HEK293 (cell line): ENCODE measurements around the gene LGALS4.

Experiments used
- CTCF ChIA-PET: fragments of 350-600 bp; formaldehyde crosslinking; extraction: SDS; loops from one replicate; lab custom pipeline; 2021; ENCODE audit warnings: antibody characterized with exemption; lab: Yijun Ruan, JAX
- POLR2A ChIA-PET: fragments of 300-600 bp; formaldehyde crosslinking; extraction: SDS; loops from one replicate; lab custom pipeline; 2020; ENCODE audit warnings: antibody characterized with exemption, inconsistent platforms; lab: Yijun Ruan, JAX
- H3K27ac ChIP-seq: fragments of 200-500 bp; sonication (Bioruptor generic); 2 replicates; pipeline ENCODE4 v1.5.1; 2014; ENCODE audit warnings: low read depth, low read length, control low read depth, inconsistent platforms; ENCODE audit errors: extremely low read depth
- H3K36me3 ChIP-seq, 2 experiments: fragments of 200-500 bp in 1 of 2; sonication (Bioruptor generic) in 1 of 2; 1 replicate in 1 of 2; 2 replicates in 1 of 2; pipeline ENCODE4 v1.5.1; 2014 to 2017; ENCODE audit warnings: inconsistent platforms in 2 of 2, low read length in 2 of 2; ENCODE audit not compliant: control insufficient read depth in 2 of 2, insufficient read depth in 1 of 2
- H3K4me1 ChIP-seq: fragments of 200-500 bp; sonication (Bioruptor generic); 2 replicates; pipeline ENCODE4 v1.5.1; 2014; ENCODE audit warnings: mild to moderate bottlenecking, low read length, inconsistent platforms; ENCODE audit not compliant: control insufficient read depth, insufficient read depth
- H3K4me3 ChIP-seq: 2 replicates; pipeline ENCODE4 v1.5.1; 2011; ENCODE audit warnings: low read depth, mild to moderate bottlenecking, control low read depth, low read length, moderate library complexity
- H3K9me3 ChIP-seq: fragments of 200-500 bp; sonication (Bioruptor generic); 2 replicates; pipeline ENCODE4 v1.5.1; 2014; ENCODE audit warnings: low read depth, low read length, inconsistent platforms; ENCODE audit not compliant: control insufficient read depth, insufficient read depth
- FEZF1 ChIP-seq: fragments of 450-650 bp; formaldehyde crosslinking; IDR thresholded peaks from 2 replicates; pipeline ENCODE4 v1.5.1; 2016; ENCODE audit warnings: missing biosample characterization, missing genetic modification characterization
- MZF1 ChIP-seq: fragments of 450-650 bp; formaldehyde crosslinking; IDR thresholded peaks from 2 replicates; pipeline ENCODE4 v1.5.1; 2017; ENCODE audit warnings: missing biosample characterization, missing genetic modification characterization, borderline replicate concordance
- SP3 ChIP-seq: fragments of 450-650 bp; formaldehyde crosslinking; IDR thresholded peaks from 2 replicates; pipeline ENCODE4 v1.5.1; 2016; ENCODE audit warnings: missing biosample characterization, missing genetic modification characterization
- ZBTB1 ChIP-seq: fragments of 450-650 bp; formaldehyde crosslinking; IDR thresholded peaks from 2 replicates; pipeline ENCODE4 v1.5.1; 2016; ENCODE audit warnings: missing biosample characterization, missing genetic modification characterization
- ZBTB7A ChIP-seq: fragments of 450-650 bp; formaldehyde crosslinking; IDR thresholded peaks from 2 replicates; pipeline ENCODE4 v1.5.1; 2016; ENCODE audit warnings: low read depth, missing biosample characterization, missing genetic modification characterization
- ZIC2 ChIP-seq: fragments of 450-650 bp; formaldehyde crosslinking; IDR thresholded peaks from 2 replicates; pipeline ENCODE4 v1.5.1; 2016; ENCODE audit warnings: missing biosample characterization, missing genetic modification characterization
- ZNF155 ChIP-seq: fragments of 450-650 bp; formaldehyde crosslinking; IDR thresholded peaks from 2 replicates; pipeline ENCODE4 v1.5.1; 2016; ENCODE audit warnings: missing biosample characterization, missing genetic modification characterization
- ZNF549 ChIP-seq: fragments of 450-650 bp; IDR thresholded peaks from 2 replicates; pipeline ENCODE4 v1.5.1; 2018; ENCODE audit warnings: missing biosample characterization, missing genetic modification characterization, mild to moderate bottlenecking, inconsistent platforms, moderate library complexity
- ZNF600 ChIP-seq: fragments of 450-650 bp; formaldehyde crosslinking; IDR thresholded peaks from 2 replicates; pipeline ENCODE4 v1.5.1; 2016; ENCODE audit warnings: missing biosample characterization, missing genetic modification characterization
- ZNF610 ChIP-seq: fragments of 450-650 bp; formaldehyde crosslinking; IDR thresholded peaks from 2 replicates; pipeline ENCODE4 v1.5.1; 2016; ENCODE audit warnings: missing biosample characterization, missing genetic modification characterization, borderline replicate concordance
- ZNF621 ChIP-seq: fragments of 450-650 bp; formaldehyde crosslinking; IDR thresholded peaks from 2 replicates; pipeline ENCODE4 v1.5.1; 2017; ENCODE audit warnings: missing biosample characterization, missing genetic modification characterization
- ZNF660 ChIP-seq: fragments of 450-650 bp; IDR thresholded peaks from 2 replicates; pipeline ENCODE4 v1.5.1; 2018; ENCODE audit warnings: missing biosample characterization, mild to moderate bottlenecking, missing genetic modification characterization
- ZNF707 ChIP-seq: fragments of 450-650 bp; formaldehyde crosslinking; IDR thresholded peaks from 2 replicates; pipeline ENCODE4 v1.5.1; 2016; ENCODE audit warnings: missing biosample characterization, missing genetic modification characterization
- ZNF785 ChIP-seq: fragments of 450-650 bp; formaldehyde crosslinking; IDR thresholded peaks from 2 replicates; pipeline ENCODE4 v1.5.1; 2016; ENCODE audit warnings: missing biosample characterization, missing genetic modification characterization
- ZSCAN30 ChIP-seq: fragments of 450-650 bp; IDR thresholded peaks from 2 replicates; pipeline ENCODE4 v1.5.1; 2018; ENCODE audit warnings: missing biosample characterization, mild to moderate bottlenecking, missing genetic modification characterization, moderate library complexity
- TF ChIP-seq, protein P1 (sequence below): fragments of 450-650 bp; formaldehyde crosslinking; IDR thresholded peaks from 2 replicates; pipeline ENCODE4 v1.5.1; 2017; ENCODE audit warnings: missing biosample characterization, missing genetic modification characterization
- TF ChIP-seq, protein P2 (sequence below): fragments of 450-650 bp; IDR thresholded peaks from 2 replicates; pipeline ENCODE4 v1.5.1; 2018; ENCODE audit warnings: missing biosample characterization, mild to moderate bottlenecking, missing genetic modification characterization
- TF ChIP-seq, protein P3 (sequence below): fragments of 450-650 bp; formaldehyde crosslinking; IDR thresholded peaks from 2 replicates; pipeline ENCODE4 v1.5.1; 2016; ENCODE audit warnings: missing biosample characterization, missing genetic modification characterization
- TF ChIP-seq, protein P4 (sequence below): fragments of 450-650 bp; formaldehyde crosslinking; IDR thresholded peaks from 2 replicates; pipeline ENCODE4 v1.5.1; 2016; ENCODE audit warnings: missing biosample characterization, missing genetic modification characterization, low read depth
- TF ChIP-seq, protein P5 (sequence below): fragments of 450-650 bp; formaldehyde crosslinking; IDR thresholded peaks from 2 replicates; pipeline ENCODE4 v1.5.1; 2016; ENCODE audit warnings: missing biosample characterization, missing genetic modification characterization, borderline replicate concordance
- TF ChIP-seq, protein P6 (sequence below): fragments of 450-650 bp; formaldehyde crosslinking; IDR thresholded peaks from 2 replicates; pipeline ENCODE4 v1.5.1; 2017; ENCODE audit warnings: missing biosample characterization, missing genetic modification characterization
- TF ChIP-seq, protein P7 (sequence below): fragments of 450-650 bp; formaldehyde crosslinking; IDR thresholded peaks from 2 replicates; pipeline ENCODE4 v1.5.1; 2017; ENCODE audit warnings: missing biosample characterization, missing genetic modification characterization

The LGALS4 gene

DNA sequence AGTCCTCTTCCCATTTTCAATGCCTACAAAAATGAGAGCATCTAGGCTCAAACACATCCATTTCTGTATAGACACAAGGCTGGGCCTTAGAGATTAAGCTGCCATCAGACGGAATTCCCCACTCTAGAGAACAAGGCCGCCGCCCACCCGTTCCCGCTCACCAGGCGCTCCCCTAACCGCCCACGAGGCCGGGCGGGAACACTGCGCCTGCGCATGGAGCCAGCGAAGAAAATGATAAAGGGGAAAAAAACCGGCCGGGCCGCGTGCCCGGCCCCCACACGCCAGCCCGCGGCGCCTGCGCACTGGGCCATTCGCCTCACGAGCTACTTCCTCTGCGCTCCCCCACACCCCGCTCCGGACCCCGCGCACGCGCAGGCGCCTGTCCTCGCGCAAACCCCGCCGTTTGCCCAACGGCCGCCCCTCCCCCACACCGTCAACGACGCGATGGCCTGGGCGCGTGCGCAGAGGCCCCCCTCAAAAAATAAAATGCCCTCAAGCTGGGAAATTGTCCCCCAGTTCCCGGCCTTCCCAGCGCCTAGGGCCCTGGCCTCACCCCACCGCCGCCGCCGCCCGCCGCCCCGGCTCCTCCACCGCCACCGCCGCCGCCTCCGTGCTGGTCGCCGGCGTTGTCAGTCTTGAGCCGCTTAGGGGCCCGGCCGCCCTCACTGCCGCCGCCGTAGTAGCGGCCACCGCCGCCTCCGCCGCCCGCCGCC, 36.6 kb upstream of the LGALS4 start:
- POLR2A ChIA-PET = interaction anchor here (0.5 to 6.4 kb wide), 52 partner anchors 9 to 587 kb away, joined by 3 to 159 read pairs (median 5); partner anchors contain the start of genes ACTN4, ECH1, EIF3K and FAM98C
- Histone ChIP-seq H3K36me3 (peaks cover 46 to 48% of the 10 kb centered on the region in 2 experiments), H3K4me3 (peak overlapping the region; percentile 57), H3K27ac (peak overlapping the region; percentile 100), H3K4me1 (peaks cover 33% of the 10 kb centered on the region), H3K9me3 (no peaks in the 10 kb centered on the region)
- CTCF ChIA-PET = interaction anchor here (0.5 to 1.4 kb wide), 13 partner anchors 14 to 491 kb away, joined by 3 to 13 read pairs (median 3); partner anchors contain the start of genes FAM98C, MRPS12, NFKBIB and SARS2
- TF ChIP-seq, protein P1, sequence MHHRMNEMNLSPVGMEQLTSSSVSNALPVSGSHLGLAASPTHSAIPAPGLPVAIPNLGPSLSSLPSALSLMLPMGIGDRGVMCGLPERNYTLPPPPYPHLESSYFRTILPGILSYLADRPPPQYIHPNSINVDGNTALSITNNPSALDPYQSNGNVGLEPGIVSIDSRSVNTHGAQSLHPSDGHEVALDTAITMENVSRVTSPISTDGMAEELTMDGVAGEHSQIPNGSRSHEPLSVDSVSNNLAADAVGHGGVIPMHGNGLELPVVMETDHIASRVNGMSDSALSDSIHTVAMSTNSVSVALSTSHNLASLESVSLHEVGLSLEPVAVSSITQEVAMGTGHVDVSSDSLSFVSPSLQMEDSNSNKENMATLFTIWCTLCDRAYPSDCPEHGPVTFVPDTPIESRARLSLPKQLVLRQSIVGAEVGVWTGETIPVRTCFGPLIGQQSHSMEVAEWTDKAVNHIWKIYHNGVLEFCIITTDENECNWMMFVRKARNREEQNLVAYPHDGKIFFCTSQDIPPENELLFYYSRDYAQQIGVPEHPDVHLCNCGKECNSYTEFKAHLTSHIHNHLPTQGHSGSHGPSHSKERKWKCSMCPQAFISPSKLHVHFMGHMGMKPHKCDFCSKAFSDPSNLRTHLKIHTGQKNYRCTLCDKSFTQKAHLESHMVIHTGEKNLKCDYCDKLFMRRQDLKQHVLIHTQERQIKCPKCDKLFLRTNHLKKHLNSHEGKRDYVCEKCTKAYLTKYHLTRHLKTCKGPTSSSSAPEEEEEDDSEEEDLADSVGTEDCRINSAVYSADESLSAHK (tag by site-specific recombination) = peak; percentile 72
- TF ChIP-seq ZNF660 (peak; percentile 74), ZBTB1 (tag by site-specific recombination) (no peak; the same call in 1 of the 2 replicates), ZNF600 (peak; percentile 56; the same call in 1 of the 2 replicates), FEZF1 (tag by site-specific recombination) (no peak), ZSCAN30 (peak; percentile 98), ZBTB7A (tag by site-specific recombination) (0 out of 2 replicates have a peak, but pooled peaks have one; percentile 38), ZNF610 (tag by site-specific recombination) (peak; percentile 81), ZNF549 (tag by site-specific recombination) (no peak), ZNF621 (no peak), ZNF785 (0 out of 2 replicates have a peak, but pooled peaks have one; percentile 48), ZNF155 (tag by site-specific recombination) (no peak), ZIC2 (no peak), SP3 (tag by site-specific recombination) (peak; percentile 70), MZF1 (peak; percentile 85), ZNF707 (tag by site-specific recombination) (no peak)
- TF ChIP-seq, protein P2, sequence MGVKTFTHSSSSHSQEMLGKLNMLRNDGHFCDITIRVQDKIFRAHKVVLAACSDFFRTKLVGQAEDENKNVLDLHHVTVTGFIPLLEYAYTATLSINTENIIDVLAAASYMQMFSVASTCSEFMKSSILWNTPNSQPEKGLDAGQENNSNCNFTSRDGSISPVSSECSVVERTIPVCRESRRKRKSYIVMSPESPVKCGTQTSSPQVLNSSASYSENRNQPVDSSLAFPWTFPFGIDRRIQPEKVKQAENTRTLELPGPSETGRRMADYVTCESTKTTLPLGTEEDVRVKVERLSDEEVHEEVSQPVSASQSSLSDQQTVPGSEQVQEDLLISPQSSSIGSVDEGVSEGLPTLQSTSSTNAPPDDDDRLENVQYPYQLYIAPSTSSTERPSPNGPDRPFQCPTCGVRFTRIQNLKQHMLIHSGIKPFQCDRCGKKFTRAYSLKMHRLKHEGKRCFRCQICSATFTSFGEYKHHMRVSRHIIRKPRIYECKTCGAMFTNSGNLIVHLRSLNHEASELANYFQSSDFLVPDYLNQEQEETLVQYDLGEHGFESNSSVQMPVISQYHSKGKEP (tag by site-specific recombination) = peak; percentile 73
- TF ChIP-seq, protein P3, sequence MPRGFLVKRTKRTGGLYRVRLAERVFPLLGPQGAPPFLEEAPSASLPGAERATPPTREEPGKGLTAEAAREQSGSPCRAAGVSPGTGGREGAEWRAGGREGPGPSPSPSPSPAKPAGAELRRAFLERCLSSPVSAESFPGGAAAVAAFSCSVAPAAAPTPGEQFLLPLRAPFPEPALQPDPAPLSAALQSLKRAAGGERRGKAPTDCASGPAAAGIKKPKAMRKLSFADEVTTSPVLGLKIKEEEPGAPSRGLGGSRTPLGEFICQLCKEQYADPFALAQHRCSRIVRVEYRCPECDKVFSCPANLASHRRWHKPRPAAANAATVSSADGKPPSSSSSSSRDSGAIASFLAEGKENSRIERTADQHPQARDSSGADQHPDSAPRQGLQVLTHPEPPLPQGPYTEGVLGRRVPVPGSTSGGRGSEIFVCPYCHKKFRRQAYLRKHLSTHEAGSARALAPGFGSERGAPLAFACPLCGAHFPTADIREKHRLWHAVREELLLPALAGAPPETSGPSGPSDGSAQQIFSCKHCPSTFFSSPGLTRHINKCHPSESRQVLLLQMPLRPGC (tag by site-specific recombination) = no peak
- TF ChIP-seq, protein P4, sequence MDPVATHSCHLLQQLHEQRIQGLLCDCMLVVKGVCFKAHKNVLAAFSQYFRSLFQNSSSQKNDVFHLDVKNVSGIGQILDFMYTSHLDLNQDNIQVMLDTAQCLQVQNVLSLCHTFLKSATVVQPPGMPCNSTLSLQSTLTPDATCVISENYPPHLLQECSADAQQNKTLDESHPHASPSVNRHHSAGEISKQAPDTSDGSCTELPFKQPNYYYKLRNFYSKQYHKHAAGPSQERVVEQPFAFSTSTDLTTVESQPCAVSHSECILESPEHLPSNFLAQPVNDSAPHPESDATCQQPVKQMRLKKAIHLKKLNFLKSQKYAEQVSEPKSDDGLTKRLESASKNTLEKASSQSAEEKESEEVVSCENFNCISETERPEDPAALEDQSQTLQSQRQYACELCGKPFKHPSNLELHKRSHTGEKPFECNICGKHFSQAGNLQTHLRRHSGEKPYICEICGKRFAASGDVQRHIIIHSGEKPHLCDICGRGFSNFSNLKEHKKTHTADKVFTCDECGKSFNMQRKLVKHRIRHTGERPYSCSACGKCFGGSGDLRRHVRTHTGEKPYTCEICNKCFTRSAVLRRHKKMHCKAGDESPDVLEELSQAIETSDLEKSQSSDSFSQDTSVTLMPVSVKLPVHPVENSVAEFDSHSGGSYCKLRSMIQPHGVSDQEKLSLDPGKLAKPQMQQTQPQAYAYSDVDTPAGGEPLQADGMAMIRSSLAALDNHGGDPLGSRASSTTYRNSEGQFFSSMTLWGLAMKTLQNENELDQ (tag by site-specific recombination) = no peak
- TF ChIP-seq, protein P5, sequence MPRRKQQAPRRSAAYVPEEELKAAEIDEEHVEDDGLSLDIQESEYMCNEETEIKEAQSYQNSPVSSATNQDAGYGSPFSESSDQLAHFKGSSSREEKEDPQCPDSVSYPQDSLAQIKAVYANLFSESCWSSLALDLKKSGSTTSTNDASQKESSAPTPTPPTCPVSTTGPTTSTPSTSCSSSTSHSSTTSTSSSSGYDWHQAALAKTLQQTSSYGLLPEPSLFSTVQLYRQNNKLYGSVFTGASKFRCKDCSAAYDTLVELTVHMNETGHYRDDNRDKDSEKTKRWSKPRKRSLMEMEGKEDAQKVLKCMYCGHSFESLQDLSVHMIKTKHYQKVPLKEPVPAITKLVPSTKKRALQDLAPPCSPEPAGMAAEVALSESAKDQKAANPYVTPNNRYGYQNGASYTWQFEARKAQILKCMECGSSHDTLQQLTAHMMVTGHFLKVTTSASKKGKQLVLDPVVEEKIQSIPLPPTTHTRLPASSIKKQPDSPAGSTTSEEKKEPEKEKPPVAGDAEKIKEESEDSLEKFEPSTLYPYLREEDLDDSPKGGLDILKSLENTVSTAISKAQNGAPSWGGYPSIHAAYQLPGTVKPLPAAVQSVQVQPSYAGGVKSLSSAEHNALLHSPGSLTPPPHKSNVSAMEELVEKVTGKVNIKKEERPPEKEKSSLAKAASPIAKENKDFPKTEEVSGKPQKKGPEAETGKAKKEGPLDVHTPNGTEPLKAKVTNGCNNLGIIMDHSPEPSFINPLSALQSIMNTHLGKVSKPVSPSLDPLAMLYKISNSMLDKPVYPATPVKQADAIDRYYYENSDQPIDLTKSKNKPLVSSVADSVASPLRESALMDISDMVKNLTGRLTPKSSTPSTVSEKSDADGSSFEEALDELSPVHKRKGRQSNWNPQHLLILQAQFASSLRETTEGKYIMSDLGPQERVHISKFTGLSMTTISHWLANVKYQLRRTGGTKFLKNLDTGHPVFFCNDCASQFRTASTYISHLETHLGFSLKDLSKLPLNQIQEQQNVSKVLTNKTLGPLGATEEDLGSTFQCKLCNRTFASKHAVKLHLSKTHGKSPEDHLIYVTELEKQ (tag by site-specific recombination) = no peak; the same call in 1 of the 2 replicates
- TF ChIP-seq, protein P6, sequence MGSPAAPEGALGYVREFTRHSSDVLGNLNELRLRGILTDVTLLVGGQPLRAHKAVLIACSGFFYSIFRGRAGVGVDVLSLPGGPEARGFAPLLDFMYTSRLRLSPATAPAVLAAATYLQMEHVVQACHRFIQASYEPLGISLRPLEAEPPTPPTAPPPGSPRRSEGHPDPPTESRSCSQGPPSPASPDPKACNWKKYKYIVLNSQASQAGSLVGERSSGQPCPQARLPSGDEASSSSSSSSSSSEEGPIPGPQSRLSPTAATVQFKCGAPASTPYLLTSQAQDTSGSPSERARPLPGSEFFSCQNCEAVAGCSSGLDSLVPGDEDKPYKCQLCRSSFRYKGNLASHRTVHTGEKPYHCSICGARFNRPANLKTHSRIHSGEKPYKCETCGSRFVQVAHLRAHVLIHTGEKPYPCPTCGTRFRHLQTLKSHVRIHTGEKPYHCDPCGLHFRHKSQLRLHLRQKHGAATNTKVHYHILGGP (tag by site-specific recombination) = no peak
- TF ChIP-seq, protein P7, sequence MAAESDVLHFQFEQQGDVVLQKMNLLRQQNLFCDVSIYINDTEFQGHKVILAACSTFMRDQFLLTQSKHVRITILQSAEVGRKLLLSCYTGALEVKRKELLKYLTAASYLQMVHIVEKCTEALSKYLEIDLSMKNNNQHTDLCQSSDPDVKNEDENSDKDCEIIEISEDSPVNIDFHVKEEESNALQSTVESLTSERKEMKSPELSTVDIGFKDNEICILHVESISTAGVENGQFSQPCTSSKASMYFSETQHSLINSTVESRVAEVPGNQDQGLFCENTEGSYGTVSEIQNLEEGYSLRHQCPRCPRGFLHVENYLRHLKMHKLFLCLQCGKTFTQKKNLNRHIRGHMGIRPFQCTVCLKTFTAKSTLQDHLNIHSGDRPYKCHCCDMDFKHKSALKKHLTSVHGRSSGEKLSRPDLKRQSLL = peak; percentile 29; the same call in 1 of the 2 replicates
